GM19438 (cell line): ENCODE results near the gene REM2.
"Not testable (repeated sequence)": the region's sequence is repeated elsewhere in the genome, so short reads cannot be mapped to it uniquely, and the experiment has no call there.

Experiments used
- ATAC-seq: cut with Tn5 transposase; IDR thresholded peaks from one replicate; pipeline ENCODE4 v1.9.1; 2021; ENCODE audit warnings: low read depth; ENCODE audit not compliant: unreplicated experiment

Gene REM2

DNA sequence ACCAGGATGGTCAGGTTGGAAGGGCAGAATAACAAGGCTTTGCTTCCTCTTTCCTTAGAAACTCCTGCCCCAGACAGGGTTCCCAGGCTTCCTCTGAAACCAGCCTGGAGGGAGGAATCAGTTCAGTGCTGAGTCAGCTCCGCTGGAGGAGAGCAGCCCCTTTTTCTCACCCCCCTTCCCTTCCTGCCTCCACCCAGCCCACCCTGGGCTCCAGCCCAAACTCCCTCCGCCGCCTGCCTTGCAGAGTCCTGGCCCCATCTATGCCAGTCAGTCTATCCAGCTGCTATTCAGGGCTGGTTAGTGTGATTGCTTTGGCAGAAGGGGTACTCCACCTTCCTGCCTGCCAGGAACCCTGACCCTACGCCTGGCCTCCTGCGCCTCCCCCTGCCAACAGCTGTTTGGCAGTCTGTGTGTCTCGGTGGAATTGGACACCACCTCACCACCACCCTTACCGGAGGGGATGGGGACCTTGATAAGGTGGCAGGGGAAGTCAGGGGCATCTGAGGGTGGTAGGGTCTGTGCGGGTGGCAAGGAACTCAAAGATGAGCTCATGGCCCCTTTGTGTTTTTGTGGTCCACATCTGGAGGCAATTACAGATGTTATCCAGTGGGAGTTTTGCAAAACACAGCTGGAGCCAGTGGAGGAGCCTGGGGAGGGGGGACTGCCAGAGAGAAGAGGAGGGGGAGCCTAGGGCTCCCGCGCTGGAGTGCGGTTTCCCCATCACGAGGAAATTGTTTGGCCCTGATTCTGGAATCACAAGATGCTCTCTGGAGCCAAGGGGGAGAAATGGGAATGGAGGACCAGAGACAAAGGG lies 34.5 kb upstream of the REM2 start:
- ATAC-seq, result no peak

GRCh38 chr14:22849212-22849819 lies 33.7 kb upstream of the REM2 start:
- no peak for ATAC-seq

DNA sequence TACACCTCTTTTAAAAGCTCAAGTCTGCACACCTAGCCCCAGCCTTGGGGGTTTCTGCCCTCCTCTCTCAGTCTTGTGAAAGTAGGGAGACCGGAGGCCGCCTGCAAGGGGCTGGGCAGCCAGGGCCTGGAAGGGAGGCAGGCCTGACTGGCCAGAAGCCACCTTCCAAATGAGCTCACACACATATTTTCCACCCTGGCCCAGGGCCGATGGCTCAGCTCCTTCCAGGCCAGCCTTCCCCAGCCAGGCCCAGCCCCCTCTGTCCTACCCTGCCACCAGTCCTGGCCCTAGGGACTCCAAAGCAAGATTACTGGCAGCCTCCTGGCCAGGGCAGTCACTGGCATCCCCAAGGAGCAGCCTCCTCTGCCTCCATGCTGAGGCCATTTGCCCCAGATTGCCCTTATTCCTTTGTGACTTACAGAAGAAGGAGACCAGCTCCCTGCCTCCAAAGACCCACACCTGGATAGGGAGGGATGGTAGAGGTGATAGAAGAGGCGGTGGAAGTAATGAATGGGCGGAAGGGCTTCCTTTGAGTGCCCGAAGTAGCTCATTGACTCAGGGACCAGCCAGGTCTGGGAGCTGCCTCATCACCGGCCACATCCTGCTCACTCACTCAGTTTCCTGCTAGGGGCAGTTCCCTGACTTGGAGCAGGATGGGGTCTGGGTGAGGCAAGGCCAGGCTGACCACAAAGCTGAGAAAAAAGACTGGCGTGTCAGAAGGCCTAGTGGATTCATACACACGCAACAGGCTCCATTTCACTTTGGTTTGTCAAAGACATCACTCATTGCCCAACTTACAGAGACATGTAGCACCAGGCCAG lies 31.9 kb upstream of the REM2 start:
- no peak for ATAC-seq

DNA sequence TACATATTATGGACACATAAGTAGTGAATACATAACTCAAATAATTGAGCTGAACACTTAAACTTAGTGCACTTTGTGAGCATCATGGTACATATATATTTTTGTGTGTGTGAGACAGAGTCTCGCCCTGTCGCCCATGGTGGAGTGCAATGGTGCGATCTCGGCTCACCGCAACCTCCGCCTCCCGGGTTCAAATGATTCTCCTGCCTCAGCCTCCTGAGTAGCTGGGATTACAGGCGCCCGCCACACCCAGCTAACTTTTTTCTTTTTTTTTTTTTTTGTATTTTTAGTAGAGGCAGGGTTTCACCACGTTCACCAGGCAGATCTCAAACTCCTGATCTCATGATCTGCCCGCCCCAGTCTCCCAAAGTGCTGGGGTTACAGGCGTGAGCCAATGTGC lies 30.8 kb upstream of the REM2 start:
- not testable (repeated sequence) for ATAC-seq

DNA sequence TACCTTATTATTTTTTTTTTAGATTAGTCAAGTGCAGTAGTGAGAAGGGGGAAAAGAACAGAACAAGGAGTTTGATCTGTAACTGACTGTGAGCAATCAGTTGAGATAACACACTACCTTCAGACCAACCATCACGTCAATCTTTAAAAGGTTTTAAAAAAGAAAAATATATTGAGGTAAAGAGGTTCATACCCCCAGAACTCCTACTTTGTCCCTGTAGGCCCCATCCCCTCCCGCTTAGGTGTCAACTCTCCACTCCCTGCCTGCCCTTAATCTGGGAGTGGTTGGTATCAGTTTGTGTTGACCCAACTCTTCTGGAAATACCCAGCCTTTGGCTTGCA lies 30.5 kb upstream of the REM2 start:
- no peak for ATAC-seq

GRCh38 chr14:22852940-22853767 lies 29.9 kb upstream of the REM2 start:
- peak; percentile 75 for ATAC-seq

DNA sequence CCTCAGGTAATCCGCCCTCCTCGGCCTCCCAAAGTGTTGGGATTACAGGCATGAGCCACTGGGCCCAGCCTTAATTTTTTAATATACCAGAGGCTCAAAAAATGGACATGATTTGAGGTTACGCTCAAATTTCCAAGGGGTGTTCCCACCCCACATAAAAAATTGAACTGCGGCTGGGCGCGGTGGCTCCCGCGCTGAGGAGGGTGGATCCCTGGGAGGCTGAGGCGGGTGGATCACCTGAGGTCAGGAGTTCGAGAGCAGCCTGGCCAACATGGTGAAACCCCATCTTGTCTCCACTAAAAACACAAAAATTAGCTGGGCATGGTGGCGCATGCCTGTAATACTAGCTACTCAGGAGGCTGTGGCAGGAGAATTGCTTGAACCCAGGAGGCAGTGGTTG lies 28.7 kb upstream of the REM2 start:
- not testable (repeated sequence) for ATAC-seq

DNA sequence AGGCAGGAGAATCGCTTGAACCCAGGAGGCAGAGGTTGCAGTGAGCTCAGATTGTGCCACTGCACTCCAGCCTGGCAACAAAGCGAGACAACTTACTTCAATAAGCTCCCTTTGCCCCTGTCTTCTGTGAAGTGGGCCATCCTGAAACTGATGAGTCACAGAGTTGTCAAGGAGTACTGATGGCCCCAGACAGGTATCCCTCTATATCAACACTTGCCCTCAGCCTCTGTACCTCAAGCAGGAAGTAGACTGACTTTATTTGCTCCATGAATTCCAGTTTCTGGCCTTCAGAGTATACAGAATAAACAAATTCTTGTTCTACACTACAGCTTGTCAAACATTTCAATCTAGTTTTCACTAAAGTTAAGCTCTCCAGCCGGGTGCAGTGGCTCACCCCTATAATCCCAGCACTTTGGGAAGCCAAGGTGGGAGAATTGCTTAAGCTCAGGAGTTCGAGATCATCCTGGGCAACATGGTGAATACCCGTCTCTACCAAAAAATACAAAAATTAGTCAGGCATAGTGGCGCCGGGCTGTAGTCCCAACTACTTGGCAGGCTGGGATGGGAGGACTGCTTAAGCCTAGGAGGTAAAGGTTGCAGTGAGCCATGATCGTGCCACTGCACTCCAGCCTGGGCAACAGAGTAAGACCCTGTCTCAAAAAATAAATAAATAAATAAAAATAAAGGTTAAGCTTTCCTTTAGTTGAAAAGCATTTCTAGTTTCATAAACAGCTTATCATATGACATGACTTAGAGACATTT lies 27.9 kb upstream of the REM2 start:
- no peak for ATAC-seq

GRCh38 chr14:22856428-22856827 lies 26.6 kb upstream of the REM2 start:
- ATAC-seq, result no peak

GRCh38 chr14:22860377-22860776 lies 22.6 kb upstream of the REM2 start:
- ATAC-seq, result not testable (repeated sequence)

- ATAC-seq, result no peak
These were observed 21.4 kb upstream of the REM2 start for GRCh38 chr14:22861651-22862050.

GRCh38 chr14:22864979-22865378 lies 18.0 kb upstream of the REM2 start:
- ATAC-seq, result no peak

GRCh38 chr14:22865424-22866405 lies 17.3 kb upstream of the REM2 start:
- no peak for ATAC-seq

GRCh38 chr14:22866874-22867273 lies 16.1 kb upstream of the REM2 start:
- ATAC-seq, result no peak

DNA sequence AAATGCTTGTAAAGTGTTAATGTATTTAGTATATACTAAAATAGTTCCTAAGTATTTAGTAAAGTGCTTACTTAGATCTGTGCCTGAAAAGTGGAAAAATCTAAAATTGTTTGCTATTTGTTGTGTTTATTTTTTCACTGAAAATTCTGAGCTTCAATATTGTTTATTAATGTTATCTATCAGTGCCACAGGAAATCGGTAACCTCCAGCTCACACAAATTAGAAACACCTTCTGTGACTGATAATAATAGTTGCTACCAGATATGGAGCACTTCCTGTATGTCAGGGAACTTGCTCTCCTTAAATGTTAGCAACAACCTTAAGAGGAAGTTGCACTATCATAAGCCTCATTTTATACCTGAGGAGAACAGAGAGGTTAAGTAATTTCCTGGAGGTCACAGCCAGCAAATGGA lies 12.2 kb upstream of the REM2 start:
- ATAC-seq, result peak; percentile 33

DNA sequence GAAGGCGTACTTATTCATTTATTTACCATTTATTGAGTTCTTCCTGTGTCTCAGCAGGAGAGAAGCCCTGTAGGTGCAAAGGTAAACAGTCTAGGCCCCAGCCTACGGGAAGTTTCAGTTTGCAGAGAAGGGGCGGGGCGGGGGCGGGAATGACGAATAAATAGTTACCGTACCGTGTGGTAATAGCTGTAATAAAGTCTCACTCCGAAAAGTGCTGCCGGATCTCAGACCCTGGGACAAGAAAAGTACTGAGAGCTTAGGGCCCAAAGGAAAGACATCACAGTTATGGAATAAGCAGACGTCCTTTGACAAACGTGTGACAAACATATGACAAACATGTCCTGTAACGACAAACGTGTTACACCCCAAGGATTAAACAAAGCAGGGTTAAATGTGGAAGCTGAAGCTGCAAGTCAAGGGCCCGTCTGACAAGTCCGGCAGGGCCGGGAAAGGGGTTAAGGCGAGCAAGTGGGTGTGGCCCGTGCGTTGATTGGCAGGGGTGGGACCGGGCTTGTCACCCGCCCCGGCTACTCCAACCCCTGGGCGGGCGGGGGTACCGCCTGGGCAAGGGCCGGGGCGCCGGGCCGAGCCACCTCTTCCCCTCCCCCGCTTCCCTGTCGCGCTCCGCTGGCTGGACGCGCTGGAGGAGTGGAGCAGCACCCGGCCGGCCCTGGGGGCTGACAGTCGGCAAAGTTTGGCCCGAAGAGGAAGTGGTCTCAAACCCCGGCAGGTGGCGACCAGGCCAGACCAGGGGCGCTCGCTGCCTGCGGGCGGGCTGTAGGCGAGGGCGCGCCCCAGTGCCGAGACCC lies 11.6 kb upstream of the REM2 start, which contains the start of gene LRP10:
Gene LRP10, plus strand, starts transcription at position 517 of the 809 bp plus-strand sequence. CDS start 564 bp downstream, outside the sequence.
- peak; percentile 77 for ATAC-seq

GRCh38 chr14:22872033-22872832 lies 10.8 kb upstream of the REM2 start:
- ATAC-seq, result peak; percentile 26
